Measurements from ENCODE around the gene SLC29A3. TPM values are rescaled to one million over a fixed set of nuclear protein-coding genes. Genes with fewer than 3 reads are reported as not detected.

SLC29A3 gene
- total RNA-seq, 1 donor from 2014 or later: 0.58 TPM

DNA sequence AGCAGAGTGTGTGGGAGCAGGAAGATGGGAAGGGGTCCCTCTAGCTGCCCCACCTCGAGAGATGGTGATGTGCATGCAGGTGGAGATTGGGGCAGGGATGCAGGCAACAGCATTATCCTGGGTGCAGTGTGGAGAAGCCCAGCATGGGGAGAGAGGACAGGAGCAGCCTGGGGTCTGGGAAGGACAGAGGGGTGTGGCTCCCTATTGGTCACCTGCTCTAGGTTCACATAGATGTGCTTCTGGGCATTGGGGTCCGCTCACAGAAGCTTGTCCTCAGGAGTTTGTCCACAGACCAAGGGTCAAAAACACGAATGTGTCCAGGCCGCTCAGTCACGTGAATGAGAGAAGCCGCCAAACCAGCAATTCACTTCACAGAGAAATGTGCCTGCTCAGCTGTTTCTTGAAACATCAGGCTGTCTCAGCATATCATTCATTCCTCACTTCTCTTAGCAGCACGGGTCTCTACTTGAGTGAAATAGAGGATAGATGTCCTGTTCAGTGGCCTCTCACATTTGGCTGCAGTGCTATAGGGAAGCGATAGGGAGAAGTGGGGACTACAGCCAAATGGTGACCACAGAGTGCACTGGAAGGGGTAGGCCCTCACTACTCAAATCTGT lies 11.5 kb upstream of the SLC29A3 start:
- no peak overlapping the region for H3K4me3 ChIP-seq (ENCODE audit: low read depth, low read length)
- TF ChIP-seq, protein P1, sequence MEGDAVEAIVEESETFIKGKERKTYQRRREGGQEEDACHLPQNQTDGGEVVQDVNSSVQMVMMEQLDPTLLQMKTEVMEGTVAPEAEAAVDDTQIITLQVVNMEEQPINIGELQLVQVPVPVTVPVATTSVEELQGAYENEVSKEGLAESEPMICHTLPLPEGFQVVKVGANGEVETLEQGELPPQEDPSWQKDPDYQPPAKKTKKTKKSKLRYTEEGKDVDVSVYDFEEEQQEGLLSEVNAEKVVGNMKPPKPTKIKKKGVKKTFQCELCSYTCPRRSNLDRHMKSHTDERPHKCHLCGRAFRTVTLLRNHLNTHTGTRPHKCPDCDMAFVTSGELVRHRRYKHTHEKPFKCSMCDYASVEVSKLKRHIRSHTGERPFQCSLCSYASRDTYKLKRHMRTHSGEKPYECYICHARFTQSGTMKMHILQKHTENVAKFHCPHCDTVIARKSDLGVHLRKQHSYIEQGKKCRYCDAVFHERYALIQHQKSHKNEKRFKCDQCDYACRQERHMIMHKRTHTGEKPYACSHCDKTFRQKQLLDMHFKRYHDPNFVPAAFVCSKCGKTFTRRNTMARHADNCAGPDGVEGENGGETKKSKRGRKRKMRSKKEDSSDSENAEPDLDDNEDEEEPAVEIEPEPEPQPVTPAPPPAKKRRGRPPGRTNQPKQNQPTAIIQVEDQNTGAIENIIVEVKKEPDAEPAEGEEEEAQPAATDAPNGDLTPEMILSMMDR (conservative IDR thresholded peaks at IDR 0.05; ENCODE audit: low read depth, low read length): no peak
- no peak for DNase-seq (ENCODE audit: low read depth)

DNA sequence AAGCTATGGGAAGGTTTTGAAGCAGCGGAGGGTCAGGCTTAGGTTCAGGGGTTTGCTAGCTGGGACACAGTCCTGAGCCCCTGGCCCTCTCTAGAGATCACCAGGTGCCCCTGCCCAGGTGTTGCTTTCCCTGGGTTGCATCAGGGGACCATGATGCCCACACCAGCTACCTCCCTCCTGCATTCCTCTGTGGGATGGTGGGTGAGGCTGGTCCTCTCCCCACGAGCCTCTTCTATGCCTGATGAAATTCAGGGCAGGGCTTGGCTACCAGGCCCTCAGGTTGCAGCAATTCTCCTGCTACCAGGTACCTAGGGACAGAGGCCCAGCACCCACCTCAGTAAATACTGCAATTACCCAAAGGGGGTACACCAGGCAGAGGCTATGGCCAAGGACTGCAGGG lies 10.8 kb upstream of the SLC29A3 start:
- no peak for DNase-seq (ENCODE audit: low read depth)
- H3K4me3 ChIP-seq (ENCODE audit: low read depth, low read length): no peak overlapping the region
- TF ChIP-seq, protein P1 (conservative IDR thresholded peaks at IDR 0.05; ENCODE audit: low read depth, low read length): no peak

DNA sequence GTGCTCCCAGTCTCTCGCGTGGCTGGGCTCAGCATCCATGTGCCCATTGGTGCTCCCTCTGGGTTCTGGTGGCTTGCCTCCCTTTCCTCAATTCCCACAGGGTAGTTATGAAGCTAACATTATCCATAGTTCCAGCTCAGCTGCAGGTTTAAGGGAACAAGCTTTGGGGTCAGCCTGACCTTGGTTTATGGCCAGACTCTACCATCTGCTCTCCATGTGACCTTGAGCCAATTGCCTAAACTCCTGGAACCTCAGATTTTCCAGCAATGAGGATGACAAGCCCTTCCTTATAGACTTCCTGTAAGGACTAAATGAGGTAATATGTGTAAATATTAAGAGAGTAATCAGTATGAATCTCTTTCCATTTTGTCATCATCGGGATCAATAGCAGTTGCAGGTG lies 10.1 kb upstream of the SLC29A3 start:
- TF ChIP-seq, protein P1 (conservative IDR thresholded peaks at IDR 0.05; ENCODE audit: low read depth, low read length): no peak
- no peak overlapping the region for H3K4me3 ChIP-seq (ENCODE audit: low read depth, low read length)
- DNase-seq (ENCODE audit: low read depth): no peak

DNA sequence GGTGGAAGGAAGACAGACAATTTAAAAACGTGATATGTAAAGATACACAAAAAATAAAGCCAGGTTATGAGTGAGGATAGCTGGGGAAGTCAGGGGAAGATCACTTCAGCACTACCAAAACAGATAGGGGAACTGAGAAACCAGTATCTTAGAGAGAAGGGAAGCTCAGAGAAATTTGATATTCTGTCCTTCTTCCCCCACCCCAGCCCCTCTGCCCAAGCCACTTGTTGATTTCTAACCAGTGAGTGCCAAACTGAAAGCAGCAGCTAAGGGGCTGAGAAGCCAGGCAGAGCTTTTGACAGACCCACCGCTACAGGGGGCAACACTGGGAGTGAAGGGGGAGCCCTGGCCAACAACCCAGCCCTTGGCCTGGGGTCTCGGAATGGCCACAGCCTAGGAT lies 9.1 kb upstream of the SLC29A3 start:
- TF ChIP-seq, protein P1 (conservative IDR thresholded peaks at IDR 0.05; ENCODE audit: low read depth, low read length): no peak
- DNase-seq (ENCODE audit: low read depth): no peak
- H3K4me3 ChIP-seq (ENCODE audit: low read depth, low read length): no peak overlapping the region

DNA sequence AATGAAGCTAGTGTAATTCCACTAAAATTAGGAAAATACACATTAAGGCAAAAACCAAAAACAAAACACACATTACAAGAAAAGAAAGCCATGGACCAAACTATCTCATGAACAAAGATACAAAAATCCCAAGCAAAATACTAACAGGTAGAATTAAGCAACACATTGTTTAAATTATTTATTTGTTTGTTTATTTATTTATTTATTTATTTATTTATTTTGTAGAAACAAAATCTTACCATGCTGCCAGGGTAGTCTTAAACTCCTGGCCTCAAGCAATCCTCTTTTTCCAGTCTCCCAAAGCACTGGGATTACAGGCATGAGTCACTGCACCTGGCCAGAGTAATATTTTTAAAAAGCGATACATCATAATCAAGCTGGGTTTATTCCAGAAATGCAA lies 6.8 kb upstream of the SLC29A3 start:
- H3K4me3 ChIP-seq (ENCODE audit: low read depth, low read length): no peak overlapping the region
- TF ChIP-seq, protein P1 (conservative IDR thresholded peaks at IDR 0.05; ENCODE audit: low read depth, low read length): no peak
- no peak for DNase-seq (ENCODE audit: low read depth)

DNA sequence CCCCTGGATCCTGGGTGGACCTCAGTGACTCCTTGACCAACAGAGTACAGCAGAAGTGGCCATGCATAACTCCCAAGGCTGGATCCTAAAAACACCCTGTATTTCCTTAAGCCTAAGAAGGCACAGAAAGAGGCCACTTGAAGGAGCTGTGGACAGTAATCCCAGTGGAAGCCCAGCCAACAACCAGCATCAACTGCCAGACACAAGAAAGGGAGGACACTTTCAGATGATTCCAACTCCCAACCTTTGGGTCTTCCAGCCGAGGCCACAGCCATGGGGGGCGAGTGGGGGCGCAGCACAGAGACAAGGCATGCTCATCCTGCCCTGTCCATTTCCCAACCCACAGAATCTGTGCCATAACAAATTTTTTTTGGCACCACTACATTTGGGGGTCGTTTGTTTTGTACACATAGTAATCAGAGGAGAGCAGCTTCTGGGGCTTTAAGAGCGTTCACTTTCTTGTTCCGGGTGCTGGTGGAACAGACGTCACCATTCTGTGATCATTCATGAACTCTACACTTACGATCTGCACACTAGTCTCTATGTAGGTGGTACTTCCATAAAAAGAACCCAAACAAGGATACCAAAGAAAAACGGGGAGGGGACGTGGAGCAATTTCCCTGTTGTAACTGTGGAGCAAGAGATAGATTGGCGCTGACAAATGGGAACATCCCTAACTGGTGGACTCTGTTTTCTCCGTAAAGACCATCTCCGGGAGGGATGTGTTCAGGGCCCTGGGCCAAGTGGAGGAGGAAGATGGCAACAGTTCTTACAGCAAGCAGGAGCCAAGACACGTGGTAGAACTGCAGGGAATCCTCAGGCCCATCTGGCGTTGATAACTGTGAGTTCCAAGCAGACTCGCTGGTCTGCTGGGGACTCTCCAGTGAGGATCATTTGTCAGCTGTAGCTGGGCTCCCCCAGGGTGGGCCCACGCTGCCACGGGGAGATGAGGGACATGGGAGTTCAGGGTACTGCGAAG lies 6.0 kb upstream of the SLC29A3 start:
- no peak for DNase-seq (ENCODE audit: low read depth)
- TF ChIP-seq, protein P1 (conservative IDR thresholded peaks at IDR 0.05; ENCODE audit: low read depth, low read length): no peak

More for the DNA sequence above, 6.0 kb upstream of the SLC29A3 start:
- H3K4me3 ChIP-seq (ENCODE audit: low read depth, low read length): no peak overlapping the region

Measured in epithelial cell of proximal tubule (primary cell).